ENCODE results near the gene LAMA1.

LAMA1 gene

GRCh38 chr18:7116001-7116730, 1.4 kb downstream of the LAMA1 start:
- no peak for DNase-seq

GRCh38 chr18:7112936-7113335, 4.7 kb downstream of the LAMA1 start:
- no peak for DNase-seq

- DNase-seq: no peak
Observed at GRCh38 chr18:7111134-7111533, 6.5 kb downstream of the LAMA1 start.

- DNase-seq: no peak
Observed at GRCh38 chr18:7105943-7106342, 11.7 kb downstream of the LAMA1 start.

GRCh38 chr18:7105268-7105667, 12.3 kb downstream of the LAMA1 start:
- DNase-seq: no peak

- no peak for DNase-seq
Observed at GRCh38 chr18:7104649-7105048, 12.9 kb downstream of the LAMA1 start.

GRCh38 chr18:7102131-7102530, 15.5 kb downstream of the LAMA1 start:
- DNase-seq: no peak

GRCh38 chr18:7096838-7097237, 20.8 kb downstream of the LAMA1 start:
- no peak for DNase-seq

- peak in 2 of 58 donors; percentile 14 to 46 for DNase-seq
Observed at GRCh38 chr18:7094427-7094826, 23.2 kb downstream of the LAMA1 start.

GRCh38 chr18:7090771-7091170, 26.8 kb downstream of the LAMA1 start:
- no peak for DNase-seq

GRCh38 chr18:7089369-7089768, 28.2 kb downstream of the LAMA1 start:
- no peak for DNase-seq

GRCh38 chr18:7084080-7085065, 33.2 kb downstream of the LAMA1 start:
- no peak for DNase-seq

GRCh38 chr18:7082671-7083070, 34.9 kb downstream of the LAMA1 start:
- DNase-seq: no peak

- no peak for DNase-seq
Observed at GRCh38 chr18:7079231-7079630, 38.4 kb downstream of the LAMA1 start.

GRCh38 chr18:7072593-7072992, 45.0 kb downstream of the LAMA1 start:
- DNase-seq: no peak

- no peak for DNase-seq
Observed at GRCh38 chr18:7071600-7071999, 46.0 kb downstream of the LAMA1 start.

- no peak for DNase-seq
Observed at GRCh38 chr18:7070466-7070865, 47.1 kb downstream of the LAMA1 start.

- no peak for DNase-seq
Observed at GRCh38 chr18:7068871-7069590, 48.6 kb downstream of the LAMA1 start.

- no peak for DNase-seq
Observed at GRCh38 chr18:7066965-7067555, 50.5 kb downstream of the LAMA1 start.

GRCh38 chr18:7065736-7066135, 51.9 kb downstream of the LAMA1 start:
- DNase-seq: no peak

GRCh38 chr18:7064346-7064745, 53.3 kb downstream of the LAMA1 start:
- no peak for DNase-seq
